HepG2 (cell line): ENCODE measurements around the gene CSPG5. TPM values are rescaled to one million over a fixed set of nuclear protein-coding genes. Genes with fewer than 3 reads are reported as not detected.

Source experiments
- KDM1A ChIP-seq: IDR thresholded peaks from 2 replicates; pipeline ENCODE4 v1.6.1; 2016; ENCODE audit warnings: missing compliant biosample characterization
- KMT2A ChIP-seq: sonication (generic); formaldehyde crosslinking; IDR thresholded peaks from 2 replicates; pipeline ENCODE4 v1.4.0; 2020; ENCODE audit warnings: missing genetic modification reagents
- ONECUT2 ChIP-seq: sonication (generic); formaldehyde crosslinking; IDR thresholded peaks from 2 replicates; pipeline ENCODE4 v1.4.0; 2020; ENCODE audit warnings: missing genetic modification reagents
- RXRB ChIP-seq: IDR thresholded peaks from 2 replicates; pipeline ENCODE4 v1.6.1; 2016; ENCODE audit warnings: borderline replicate concordance, missing genetic modification reagents, missing compliant biosample characterization
- ZNF143 ChIP-seq: sonication (generic); formaldehyde crosslinking; IDR thresholded peaks from 2 replicates; pipeline ENCODE4 v1.4.0; 2020; ENCODE audit warnings: missing genetic modification reagents
- ZNF24 ChIP-seq: fragments of 450-650 bp; IDR thresholded peaks from 2 replicates; pipeline ENCODE4 v1.6.1; 2017; ENCODE audit warnings: antibody characterized with exemption, mild to moderate bottlenecking
- ZNF556 ChIP-seq: sonication (generic); formaldehyde crosslinking; IDR thresholded peaks from 2 replicates; pipeline ENCODE4 v1.4.0; 2020; ENCODE audit warnings: mild to moderate bottlenecking, missing genetic modification reagents, borderline replicate concordance
- ZNF564 ChIP-seq: sonication (generic); formaldehyde crosslinking; IDR thresholded peaks from 2 replicates; pipeline ENCODE4 v1.8.1; 2023; ENCODE audit warnings: mild to moderate bottlenecking, missing genetic modification reagents
- ZNF891 ChIP-seq: sonication (generic); formaldehyde crosslinking; IDR thresholded peaks from 2 replicates; pipeline ENCODE4 v1.5.0; 2020; ENCODE audit warnings: mild to moderate bottlenecking, missing genetic modification reagents
- ZSCAN31 ChIP-seq: sonication (generic); formaldehyde crosslinking; IDR thresholded peaks from 2 replicates; pipeline ENCODE4 v1.5.0; 2020; ENCODE audit warnings: low read depth, mild to moderate bottlenecking, missing genetic modification reagents
- polyA plus RNA-seq, 8 experiments: library from polyadenylated mRNA; depleted of rRNA in 3 of 8; stranded (reverse) in 7 of 8; unstranded in 1 of 8; fragments of >200 nt; fragmentation: Illumina TruSeq in 4 of 8; extraction: Trizol in 4 of 8; gene quantifications; 2 replicates each; pipeline versions ENCODE4 v1.2.1 to v1.2.3, GENCODE V29; 2011 to 2016; ENCODE audit warnings: low read depth in 4 of 8, missing spikeins in 1 of 8, mixed read lengths in 1 of 8; ENCODE audit not compliant: insufficient read depth in 1 of 8
- total RNA-seq, 5 experiments: library from RNA; depleted of rRNA; stranded (reverse); fragments of >200 nt; fragmentation: Illumina TruSeq; extraction: Trizol; gene quantifications; 2 replicates each; pipeline ENCODE4 v1.2.3, GENCODE V29; 2016; ENCODE audit warnings: low read depth in 1 of 5
- TF ChIP-seq, protein P1 (sequence below): sonication (generic); formaldehyde crosslinking; IDR thresholded peaks from 2 replicates; pipeline ENCODE4 v1.8.0; 2022; ENCODE audit warnings: mild to moderate bottlenecking, missing genetic modification reagents, borderline replicate concordance
- TF ChIP-seq, protein P2 (sequence below): sonication (generic); formaldehyde crosslinking; IDR thresholded peaks from 2 replicates; pipeline ENCODE4 v1.5.1; 2020; ENCODE audit warnings: missing genetic modification reagents, mild to moderate bottlenecking, borderline replicate concordance
- TF ChIP-seq, protein P3 (sequence below): sonication (generic); formaldehyde crosslinking; IDR thresholded peaks from 2 replicates; pipeline ENCODE4 v1.8.0; 2023; ENCODE audit warnings: mild to moderate bottlenecking, missing genetic modification reagents
- TF ChIP-seq, protein P4 (sequence below): sonication (generic); formaldehyde crosslinking; IDR thresholded peaks from 2 replicates; pipeline ENCODE4 v1.5.0; 2020; ENCODE audit warnings: mild to moderate bottlenecking, missing genetic modification reagents
- TF ChIP-seq, protein P5 (sequence below): sonication (generic); formaldehyde crosslinking; IDR thresholded peaks from 2 replicates; pipeline ENCODE4 v1.4.0; 2020; ENCODE audit warnings: missing genetic modification reagents, borderline replicate concordance

Gene CSPG5
- total and polyA plus RNA-seq, 2 of the 13 experiments (the other 11 are each of a cell fraction or from before 2014, with no cell fraction given) = 0.07 to 0.15 TPM

DNA sequence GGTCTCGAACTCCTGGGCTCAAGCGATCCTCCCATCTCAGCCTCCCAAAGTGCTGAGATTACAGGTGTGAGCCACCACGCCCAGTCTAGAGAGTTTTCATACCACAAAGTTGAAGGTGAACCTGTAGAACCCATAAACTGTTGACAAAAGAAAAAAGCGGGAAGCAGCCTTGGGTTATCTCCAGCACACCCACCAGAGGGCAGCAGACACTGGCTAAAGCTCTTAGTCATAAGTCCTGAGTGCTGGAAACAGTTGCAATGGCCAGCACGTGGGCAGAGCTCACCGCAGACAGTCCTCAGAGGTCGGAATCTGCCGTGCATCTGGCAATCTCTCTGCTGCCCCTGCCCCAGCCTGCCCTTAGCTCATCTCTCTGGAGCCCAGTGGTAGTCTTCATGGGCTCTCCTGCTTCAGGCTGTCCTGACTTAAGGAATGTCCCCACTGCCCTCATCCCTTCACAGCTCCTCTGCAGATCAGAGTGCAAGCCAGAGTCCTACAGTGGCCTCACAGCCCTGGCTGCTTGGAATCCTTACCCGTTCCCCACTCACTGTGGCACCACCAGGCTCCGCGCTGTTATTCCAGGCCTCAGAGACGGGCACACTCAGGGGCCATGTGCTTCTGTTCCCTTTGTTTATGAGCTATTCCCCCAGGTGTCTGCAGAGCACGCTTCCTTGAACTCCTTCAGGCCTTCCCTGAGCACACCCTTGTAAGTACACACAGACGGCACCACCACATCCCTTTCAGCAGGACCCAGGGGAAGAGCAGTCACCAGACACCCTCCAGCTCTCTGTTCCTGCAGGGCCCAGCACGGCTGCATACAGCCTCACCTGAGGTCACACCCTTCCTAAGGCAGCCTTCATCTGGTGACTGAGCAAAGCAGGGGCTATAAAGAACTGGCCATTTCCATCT, 56.3 kb downstream of the CSPG5 start (continued):
- TF ChIP-seq ZNF564 (CRISPR knock-in tag) = peak; percentile 37; the same call in 1 of the 2 replicates
- TF ChIP-seq, protein P1, sequence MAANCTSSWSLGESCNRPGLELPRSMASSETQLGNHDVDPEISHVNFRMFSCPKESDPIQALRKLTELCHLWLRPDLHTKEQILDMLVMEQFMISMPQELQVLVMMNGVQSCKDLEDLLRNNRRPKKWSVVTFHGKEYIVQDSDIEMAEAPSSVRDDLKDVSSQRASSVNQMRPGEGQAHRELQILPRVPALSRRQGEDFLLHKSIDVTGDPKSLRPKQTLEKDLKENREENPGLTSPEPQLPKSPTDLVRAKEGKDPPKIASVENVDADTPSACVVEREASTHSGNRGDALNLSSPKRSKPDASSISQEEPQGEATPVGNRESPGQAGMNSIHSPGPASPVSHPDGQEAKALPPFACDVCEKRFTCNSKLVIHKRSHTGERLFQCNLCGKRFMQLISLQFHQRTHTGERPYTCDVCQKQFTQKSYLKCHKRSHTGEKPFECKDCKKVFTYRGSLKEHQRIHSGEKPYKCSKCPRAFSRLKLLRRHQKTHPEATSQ (CRISPR knock-in tag) = peak; percentile 73; the same call in 1 of the 2 replicates
- TF ChIP-seq KMT2A (CRISPR knock-in tag) = 0 out of 2 replicates have a peak, but pooled peaks have one; percentile 37
- TF ChIP-seq, protein P2, sequence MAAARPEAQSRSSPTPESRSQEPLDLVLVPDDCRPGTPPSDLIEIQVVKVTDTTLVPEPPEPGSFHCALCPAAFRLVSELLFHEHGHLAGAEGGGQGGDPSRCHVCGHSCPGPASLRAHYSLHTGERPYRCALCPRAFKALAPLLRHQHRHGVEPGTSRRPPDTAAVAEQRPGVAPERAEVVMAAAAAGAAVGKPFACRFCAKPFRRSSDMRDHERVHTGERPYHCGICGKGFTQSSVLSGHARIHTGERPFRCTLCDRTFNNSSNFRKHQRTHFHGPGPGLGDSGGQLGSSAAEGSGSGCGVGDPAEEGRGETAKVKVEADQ = peak; percentile 82
- 0 out of 2 replicates have a peak, but pooled peaks have one; percentile 8 for TF ChIP-seq ZNF24
- peak; percentile 70; the same call in 1 of the 2 replicates for TF ChIP-seq ZSCAN31 (CRISPR knock-in tag)
- TF ChIP-seq, protein P3, sequence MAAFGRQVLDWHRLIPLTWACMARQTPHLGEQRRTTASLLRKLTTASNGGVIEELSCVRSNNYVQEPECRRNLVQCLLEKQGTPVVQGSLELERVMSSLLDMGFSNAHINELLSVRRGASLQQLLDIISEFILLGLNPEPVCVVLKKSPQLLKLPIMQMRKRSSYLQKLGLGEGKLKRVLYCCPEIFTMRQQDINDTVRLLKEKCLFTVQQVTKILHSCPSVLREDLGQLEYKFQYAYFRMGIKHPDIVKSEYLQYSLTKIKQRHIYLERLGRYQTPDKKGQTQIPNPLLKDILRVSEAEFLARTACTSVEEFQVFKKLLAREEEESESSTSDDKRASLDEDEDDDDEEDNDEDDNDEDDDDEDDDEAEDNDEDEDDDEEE (CRISPR knock-in tag) = peak; percentile 71
- TF ChIP-seq, protein P4, sequence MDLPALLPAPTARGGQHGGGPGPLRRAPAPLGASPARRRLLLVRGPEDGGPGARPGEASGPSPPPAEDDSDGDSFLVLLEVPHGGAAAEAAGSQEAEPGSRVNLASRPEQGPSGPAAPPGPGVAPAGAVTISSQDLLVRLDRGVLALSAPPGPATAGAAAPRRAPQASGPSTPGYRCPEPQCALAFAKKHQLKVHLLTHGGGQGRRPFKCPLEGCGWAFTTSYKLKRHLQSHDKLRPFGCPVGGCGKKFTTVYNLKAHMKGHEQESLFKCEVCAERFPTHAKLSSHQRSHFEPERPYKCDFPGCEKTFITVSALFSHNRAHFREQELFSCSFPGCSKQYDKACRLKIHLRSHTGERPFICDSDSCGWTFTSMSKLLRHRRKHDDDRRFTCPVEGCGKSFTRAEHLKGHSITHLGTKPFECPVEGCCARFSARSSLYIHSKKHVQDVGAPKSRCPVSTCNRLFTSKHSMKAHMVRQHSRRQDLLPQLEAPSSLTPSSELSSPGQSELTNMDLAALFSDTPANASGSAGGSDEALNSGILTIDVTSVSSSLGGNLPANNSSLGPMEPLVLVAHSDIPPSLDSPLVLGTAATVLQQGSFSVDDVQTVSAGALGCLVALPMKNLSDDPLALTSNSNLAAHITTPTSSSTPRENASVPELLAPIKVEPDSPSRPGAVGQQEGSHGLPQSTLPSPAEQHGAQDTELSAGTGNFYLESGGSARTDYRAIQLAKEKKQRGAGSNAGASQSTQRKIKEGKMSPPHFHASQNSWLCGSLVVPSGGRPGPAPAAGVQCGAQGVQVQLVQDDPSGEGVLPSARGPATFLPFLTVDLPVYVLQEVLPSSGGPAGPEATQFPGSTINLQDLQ (CRISPR knock-in tag) = no peak
- peak; percentile 44; the same call in 1 of the 2 replicates for TF ChIP-seq RXRB (CRISPR knock-in tag)
- TF ChIP-seq ZNF143 (CRISPR knock-in tag) = no peak
- peak; percentile 29; the same call in 1 of the 2 replicates for TF ChIP-seq ZNF891
- 0 out of 2 replicates have a peak, but pooled peaks have one; percentile 51 for TF ChIP-seq ZNF556 (CRISPR knock-in tag)
- TF ChIP-seq ONECUT2 = no peak
- TF ChIP-seq, protein P5, sequence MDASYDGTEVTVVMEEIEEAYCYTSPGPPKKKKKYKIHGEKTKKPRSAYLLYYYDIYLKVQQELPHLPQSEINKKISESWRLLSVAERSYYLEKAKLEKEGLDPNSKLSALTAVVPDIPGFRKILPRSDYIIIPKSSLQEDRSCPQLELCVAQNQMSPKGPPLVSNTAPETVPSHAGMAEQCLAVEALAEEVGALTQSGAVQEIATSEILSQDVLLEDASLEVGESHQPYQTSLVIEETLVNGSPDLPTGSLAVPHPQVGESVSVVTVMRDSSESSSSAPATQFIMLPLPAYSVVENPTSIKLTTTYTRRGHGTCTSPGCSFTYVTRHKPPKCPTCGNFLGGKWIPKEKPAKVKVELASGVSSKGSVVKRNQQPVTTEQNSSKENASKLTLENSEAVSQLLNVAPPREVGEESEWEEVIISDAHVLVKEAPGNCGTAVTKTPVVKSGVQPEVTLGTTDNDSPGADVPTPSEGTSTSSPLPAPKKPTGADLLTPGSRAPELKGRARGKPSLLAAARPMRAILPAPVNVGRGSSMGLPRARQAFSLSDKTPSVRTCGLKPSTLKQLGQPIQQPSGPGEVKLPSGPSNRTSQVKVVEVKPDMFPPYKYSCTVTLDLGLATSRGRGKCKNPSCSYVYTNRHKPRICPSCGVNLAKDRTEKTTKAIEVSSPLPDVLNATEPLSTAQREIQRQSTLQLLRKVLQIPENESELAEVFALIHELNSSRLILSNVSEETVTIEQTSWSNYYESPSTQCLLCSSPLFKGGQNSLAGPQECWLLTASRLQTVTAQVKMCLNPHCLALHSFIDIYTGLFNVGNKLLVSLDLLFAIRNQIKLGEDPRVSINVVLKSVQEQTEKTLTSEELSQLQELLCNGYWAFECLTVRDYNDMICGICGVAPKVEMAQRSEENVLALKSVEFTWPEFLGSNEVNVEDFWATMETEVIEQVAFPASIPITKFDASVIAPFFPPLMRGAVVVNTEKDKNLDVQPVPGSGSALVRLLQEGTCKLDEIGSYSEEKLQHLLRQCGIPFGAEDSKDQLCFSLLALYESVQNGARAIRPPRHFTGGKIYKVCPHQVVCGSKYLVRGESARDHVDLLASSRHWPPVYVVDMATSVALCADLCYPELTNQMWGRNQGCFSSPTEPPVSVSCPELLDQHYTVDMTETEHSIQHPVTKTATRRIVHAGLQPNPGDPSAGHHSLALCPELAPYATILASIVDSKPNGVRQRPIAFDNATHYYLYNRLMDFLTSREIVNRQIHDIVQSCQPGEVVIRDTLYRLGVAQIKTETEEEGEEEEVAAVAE (CRISPR knock-in tag) = peak; percentile 74; the same call in 1 of the 2 replicates
- no peak for TF ChIP-seq KDM1A (CRISPR knock-in tag)
